Glomerular visceral epithelial cell (primary cell): ENCODE measurements around the gene TNFRSF21.
A peak's percentile ranks its signal among the peaks of the same experiment; 100 is the strongest.
"Not testable (repeated sequence)": the region's sequence is repeated elsewhere in the genome, so short reads cannot be mapped to it uniquely, and the experiment has no call there.

Source experiments
- DNase-seq: peaks from one replicate; pipeline ENCODE4 v3.0.0-alpha.2; 2016; ENCODE audit errors: extremely low spot score

TNFRSF21 gene

GRCh38 chr6:47321577-47321976, 11.9 kb upstream of the TNFRSF21 start:
- no peak for DNase-seq

GRCh38 chr6:47319867-47320266, 10.2 kb upstream of the TNFRSF21 start:
- no peak for DNase-seq

- no peak for DNase-seq
Observed at GRCh38 chr6:47319382-47319781, 9.7 kb upstream of the TNFRSF21 start.

- no peak for DNase-seq
Observed at GRCh38 chr6:47318236-47318989, 8.7 kb upstream of the TNFRSF21 start.

DNA sequence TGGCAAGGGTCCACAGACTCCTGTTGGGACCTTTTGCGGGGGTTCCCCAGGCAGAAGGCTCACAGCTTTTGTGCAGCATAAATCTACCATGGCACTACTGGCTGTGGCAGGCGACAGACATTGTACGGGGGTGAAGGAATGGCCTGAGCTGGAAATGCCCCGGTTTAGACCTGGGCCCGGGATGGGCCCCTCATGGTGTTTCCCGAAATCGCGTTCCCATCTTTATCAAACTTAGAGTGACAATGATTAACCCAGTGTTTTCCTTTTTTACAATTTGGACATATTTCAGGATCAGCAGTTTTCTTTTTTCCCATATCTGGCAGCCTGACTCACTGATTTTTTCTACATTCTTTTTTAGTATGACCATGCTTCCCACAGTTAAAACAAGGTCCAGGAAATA, 5.5 kb upstream of the TNFRSF21 start:
- DNase-seq: not testable (repeated sequence)

GRCh38 chr6:47310131-47310480, 401 bp upstream of the TNFRSF21 start:
- no peak for DNase-seq

DNA sequence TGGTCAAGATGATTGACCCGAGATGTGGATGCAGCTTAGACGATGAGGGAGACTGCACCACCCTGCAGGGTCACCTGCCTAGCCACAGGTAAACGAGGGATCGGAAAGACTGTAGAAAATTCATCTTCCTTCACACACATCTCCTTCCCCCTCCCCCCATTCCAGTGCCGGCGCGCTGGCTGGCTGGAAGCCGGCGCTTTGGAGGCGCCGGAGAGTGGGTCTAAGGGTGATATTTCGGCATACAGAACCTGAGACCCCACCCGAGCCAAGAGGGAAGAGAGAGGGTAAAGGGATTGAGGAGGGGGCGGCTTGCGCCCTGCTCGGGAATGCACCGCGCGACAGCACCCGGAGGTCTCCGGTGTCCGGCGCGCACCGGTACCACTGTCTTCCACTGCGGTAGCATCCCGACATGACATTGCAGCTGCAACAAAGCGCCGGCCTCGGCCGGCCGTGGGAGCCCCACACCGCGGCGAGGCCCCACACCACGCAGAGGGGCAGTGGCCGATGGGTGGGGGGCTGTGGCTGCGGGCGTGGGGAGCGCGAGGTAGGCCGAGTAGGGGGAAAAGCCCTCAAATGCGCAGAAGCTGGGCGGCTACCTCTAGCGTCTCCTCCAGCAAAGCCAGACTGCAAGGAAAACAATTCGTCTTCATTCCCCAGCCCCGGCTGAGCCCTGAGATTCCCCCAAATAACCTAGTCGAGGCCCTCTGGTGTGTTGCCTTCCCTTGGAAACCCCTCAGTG, 984 bp downstream of the TNFRSF21 start:
- DNase-seq: peak; percentile 41

DNA sequence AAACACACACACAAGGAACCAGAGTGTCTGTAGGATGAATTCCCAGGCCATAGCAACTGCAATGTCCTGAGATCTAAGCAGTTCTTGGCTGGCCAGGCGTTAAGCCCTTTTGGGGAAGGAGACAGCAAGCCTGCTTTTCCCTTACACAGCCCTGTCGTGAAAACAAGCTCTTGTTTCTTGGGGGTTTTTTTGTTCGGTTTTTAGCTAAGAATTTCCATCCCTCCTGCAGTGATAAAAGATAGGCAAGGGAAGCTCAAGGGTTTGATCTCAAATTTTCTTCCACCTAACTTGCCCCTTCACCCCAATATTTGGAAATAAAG, 1.5 kb downstream of the TNFRSF21 start:
- DNase-seq: no peak

DNA sequence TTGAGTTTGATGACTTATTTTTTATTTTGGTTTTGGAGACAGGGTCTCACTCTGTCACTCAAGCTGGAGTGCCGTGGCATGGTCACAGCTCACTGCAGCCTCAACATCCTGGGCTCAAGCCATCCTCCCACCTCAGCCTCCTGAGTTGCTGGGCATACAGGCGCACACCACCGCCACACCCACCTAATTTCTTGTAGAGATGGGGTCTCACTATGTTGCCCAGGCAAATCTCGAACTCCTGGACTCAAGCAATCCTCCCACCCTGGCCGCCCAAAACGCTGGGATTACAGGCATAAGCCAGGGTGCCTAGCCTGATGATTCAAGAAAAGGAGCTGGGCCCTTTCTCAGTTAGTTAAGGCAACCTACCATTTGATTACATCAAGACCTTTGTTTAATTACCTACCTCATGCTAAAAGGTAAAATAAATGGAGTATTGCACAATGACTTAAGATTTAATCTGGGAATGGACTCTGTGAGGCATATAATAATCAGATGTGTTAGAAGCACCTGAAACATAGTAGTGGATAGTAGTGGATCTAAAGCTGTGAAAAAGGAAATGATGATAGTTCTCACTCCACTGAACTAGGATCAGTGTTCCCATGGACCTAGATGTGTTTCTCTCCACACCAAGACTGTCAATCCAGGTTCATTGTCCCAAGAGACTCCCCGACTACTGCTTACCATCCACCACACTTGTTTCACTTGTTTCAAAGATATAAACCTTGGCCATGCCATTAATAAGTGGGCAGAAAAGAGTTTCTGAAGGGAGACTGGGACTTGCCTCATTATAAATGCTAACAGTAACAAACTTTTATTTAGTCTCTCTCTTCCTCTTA, 2.1 kb downstream of the TNFRSF21 start:
- no peak for DNase-seq

- DNase-seq: peak; percentile 40
Observed at GRCh38 chr6:47306887-47307286, 2.8 kb downstream of the TNFRSF21 start.

DNA sequence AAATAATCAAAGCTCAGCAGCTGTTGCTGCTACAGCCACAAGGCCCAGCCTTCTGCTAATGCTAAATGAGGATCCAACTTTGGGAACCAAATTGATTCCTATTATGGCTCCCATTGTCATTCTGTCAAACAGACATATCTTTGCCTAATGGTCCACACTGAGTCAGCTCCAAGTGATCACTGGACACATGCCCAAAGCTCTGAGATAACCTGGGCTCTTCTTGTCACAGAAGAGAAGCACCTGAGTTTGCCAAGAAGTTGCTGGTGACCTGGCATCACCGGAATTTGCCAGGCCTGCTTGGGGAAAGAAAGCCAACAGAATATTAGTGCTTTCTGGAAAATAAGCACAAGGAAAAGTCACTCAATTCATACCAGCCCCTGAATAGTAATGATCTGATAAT, 5.8 kb downstream of the TNFRSF21 start:
- DNase-seq: no peak

DNA sequence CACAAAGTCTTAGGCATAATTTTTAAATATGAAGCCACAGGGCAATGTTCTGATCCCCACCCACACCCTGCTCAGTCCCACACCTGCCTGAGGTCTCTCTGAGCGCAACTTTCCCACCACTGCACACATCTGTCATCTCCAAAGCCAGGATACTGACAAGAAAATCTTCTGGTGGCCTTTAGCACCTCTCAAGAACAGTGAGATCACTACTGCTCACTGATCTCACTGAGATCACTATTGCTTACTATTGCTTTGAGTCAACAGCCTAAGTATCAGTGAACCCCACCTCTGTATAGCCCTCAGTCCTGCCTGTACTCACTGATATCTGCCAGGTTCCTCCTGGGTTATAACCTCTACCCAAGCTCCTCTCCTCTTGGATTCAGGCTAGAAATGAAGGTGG, 6.4 kb downstream of the TNFRSF21 start:
- DNase-seq: no peak

- DNase-seq: no peak
Observed at GRCh38 chr6:47302043-47302442, 7.7 kb downstream of the TNFRSF21 start.

GRCh38 chr6:47301441-47301840, 8.3 kb downstream of the TNFRSF21 start:
- DNase-seq: no peak

DNA sequence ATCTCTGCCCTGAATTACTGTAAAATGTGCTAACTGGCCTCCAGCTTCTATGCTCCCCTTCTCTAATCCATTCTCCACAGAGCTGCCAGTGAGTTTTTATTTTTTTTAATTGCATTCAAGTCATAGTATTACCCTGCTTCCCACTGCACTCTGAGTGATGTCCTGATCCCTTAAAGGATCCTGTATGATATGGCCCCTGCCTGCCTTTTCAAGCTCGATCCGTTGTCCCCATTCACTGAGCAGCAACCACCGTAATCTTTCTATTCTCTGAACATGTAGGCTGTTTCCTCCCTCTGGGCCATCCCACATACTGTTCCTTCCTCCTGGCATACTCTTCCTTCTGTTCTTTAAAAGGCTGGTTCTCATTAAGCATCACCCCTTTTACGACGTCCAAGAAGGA, 9.3 kb downstream of the TNFRSF21 start:
- no peak for DNase-seq

DNA sequence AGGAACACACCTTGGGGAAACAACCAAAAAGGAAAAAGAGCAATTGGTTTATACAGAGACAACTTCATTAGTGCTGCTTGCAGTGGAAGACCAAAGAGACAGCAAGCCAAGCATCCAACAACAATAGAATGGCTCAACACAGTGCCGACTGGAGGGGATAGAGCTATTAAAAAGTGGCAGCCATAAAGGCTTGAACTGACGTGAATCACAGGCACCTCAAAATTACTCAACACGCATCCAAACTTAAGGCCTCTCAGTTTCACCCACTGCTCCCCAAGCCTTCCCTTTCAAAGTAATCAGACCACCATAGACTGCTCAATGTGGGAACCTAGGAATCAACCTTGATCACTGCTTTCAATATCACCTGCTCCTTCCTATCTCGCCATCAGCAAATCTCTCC, 9.7 kb downstream of the TNFRSF21 start:
- DNase-seq: no peak

DNA sequence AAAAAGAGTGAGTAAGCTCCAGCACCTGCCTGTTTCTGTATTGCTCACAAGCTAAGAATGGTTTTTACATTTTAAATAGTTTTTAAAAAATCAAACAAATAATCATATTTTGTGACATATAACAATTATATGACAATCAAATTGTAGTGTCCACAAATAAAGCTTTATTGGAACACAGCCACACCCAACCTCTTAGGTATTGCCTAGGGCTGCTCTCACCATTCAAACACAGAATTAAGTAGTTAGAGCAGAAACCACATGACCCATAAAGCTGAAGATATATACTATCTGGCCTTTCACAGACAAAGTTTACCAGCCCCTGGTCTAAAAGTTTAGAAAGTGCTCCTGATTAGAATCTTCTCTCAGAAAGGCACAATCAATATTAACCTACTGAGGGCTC, 11.2 kb downstream of the TNFRSF21 start:
- DNase-seq: no peak

GRCh38 chr6:47294990-47295389, 14.7 kb downstream of the TNFRSF21 start:
- no peak for DNase-seq

DNA sequence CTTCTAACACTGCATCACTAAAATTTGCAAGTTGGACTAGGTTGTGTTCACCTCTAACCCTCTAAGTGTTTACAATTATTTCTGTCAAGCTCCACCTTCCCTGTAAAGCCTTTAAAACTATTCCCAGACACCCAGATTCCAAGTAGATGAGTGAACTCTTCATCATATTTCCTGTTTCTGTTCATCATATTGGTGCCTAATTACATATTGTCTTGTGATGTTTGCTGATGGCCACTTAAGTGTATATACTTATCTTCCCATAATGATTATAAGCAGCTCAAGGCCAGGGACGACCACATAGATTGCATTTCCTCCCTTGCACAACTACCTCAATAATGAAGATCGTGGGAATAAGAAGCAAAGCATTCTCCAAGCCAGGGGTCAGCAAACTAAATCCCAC, 16.8 kb downstream of the TNFRSF21 start:
- DNase-seq: no peak

DNA sequence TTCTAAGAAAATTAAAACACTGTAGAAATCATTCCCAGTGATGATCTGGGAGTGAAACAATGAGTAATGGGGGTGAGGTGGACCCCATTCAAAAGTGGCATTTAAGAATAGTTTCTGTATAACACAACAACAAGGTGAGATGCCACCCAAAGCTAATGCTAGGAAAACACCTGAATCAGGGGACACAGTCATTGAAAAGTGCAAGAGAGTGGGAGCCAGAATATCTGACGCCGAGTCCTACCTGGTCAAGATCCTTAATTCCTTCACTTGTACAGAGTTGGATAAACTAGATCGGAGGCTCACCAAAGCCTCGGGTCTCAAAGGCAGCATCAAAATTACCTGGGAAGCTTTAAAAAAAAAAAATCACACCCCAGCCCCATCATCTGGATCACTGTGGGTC, 17.7 kb downstream of the TNFRSF21 start:
- no peak for DNase-seq

DNA sequence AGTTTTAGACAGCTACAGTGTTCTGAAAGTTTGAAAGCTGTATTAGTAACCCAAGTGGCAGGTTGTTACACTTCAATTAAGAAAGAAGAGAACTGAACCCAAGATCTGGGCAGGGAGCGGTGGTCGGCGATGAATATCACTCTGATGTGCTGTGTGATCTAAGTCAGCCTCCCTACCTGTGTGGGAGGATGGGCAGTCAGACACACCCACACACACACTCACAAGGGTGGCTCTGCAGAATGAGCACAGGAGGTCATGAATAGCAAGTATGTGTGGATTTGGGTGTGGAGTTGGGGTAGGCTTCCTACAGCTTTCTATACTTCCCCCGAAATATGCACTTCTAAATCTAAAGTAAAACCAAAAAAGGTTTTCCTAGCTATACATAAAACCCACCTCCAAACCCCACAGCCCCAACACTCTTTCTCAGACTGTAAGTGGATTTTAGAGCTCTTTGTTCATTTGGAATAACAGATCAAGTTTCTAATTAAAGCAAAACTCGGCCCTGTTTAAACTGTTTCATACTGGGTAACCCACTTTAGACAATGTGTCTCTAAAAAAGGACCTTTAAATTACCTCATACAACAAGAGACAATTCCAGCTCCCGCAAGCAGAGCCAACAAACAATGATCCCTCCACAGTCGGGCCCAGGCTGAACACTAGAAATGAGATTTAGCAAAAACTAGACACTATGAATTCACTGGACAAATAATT, 19.4 kb downstream of the TNFRSF21 start:
- no peak for DNase-seq
